Measurements from ENCODE around the gene PLEKHG2. TPM values are rescaled to one million over a fixed set of nuclear protein-coding genes. Genes with fewer than 3 reads are reported as not detected.

PLEKHG2 gene
- total and polyA plus RNA-seq, 9 of the 15 experiments (the other 6 are each of a cell fraction or from before 2014, with no cell fraction given): 0.98 to 45.7 (median 9.8) TPM

DNA sequence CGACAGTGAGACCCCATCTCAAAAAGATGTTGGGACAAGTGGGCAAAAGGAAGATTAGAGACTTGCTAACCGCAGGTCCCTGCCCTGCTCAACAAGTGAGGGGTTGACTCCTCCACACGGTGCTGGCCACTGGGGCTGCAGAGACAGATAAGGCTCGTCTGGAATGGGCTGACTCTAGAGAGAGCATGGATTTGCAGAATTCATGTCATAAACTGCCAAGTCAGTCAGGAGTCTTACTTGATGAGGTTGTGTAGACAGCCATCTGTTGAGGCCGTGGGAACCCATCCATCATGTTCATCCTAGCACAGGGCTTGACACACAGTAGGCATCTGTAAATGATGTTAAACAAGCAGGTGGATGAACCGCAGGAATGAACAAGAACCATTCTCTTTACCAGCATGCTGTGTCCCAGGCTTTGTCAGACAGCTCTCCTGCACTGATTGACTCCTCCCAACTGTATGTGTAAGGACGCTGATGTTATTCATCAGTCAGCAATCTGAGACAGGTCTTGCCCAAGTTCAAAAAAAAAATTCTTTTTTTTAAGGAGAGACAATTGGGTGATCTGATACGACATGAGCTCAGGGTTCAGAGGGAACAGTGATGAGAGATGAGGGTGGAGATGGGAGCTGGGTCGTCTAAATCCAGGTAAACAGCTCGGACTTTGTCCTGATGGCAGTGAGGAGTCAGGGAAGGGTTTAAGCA, 30.4 kb upstream of the PLEKHG2 start (continued):
- TF ChIP-seq ZNF165 (CRISPR knock-in tag; IDR thresholded peaks at IDR 0.05; ENCODE audit: borderline replicate concordance) (no peak), BRCA1 (IDR thresholded peaks at IDR 0.05) (no peak), BRCA1 (CRISPR knock-in tag; IDR thresholded peaks at IDR 0.05) (no peak), MYC (IDR thresholded peaks at IDR 0.05; ENCODE audit: low read depth, low read length) (peak; percentile 49; the same call in 1 of the 2 replicates), MYC (CRISPR knock-in tag; IDR thresholded peaks at IDR 0.05; ENCODE audit: borderline replicate concordance, low read depth) (no peak), NFE2 (IDR thresholded peaks at IDR 0.05; ENCODE audit: low read depth) (peak; percentile 82), POLR2AphosphoS5 (IDR thresholded peaks at IDR 0.05; ENCODE audit: control insufficient read depth, insufficient read depth, low read depth, low read length) (peak; percentile 91), TBP (optimal IDR thresholded peaks at IDR 0.05; ENCODE audit: low read depth, low read length) (no peak), RHOXF2B (CRISPR knock-in tag; conservative IDR thresholded peaks at IDR 0.05) (no peak), EP300 (IDR thresholded peaks at IDR 0.05; ENCODE audit: low read length) (peak; percentile 80), SMAD4 (CRISPR knock-in tag; conservative IDR thresholded peaks at IDR 0.05) (peak; percentile 94), MAZ (CRISPR knock-in tag; conservative IDR thresholded peaks at IDR 0.05 in 1 of 2, IDR thresholded peaks at IDR 0.05 in 1 of 2) (peak; percentile 62 to 66; a peak in 3 of 4 replicates), SETDB1 (IDR thresholded peaks at IDR 0.05; ENCODE audit: low read length) (no peak), OTX1 (CRISPR knock-in tag; IDR thresholded peaks at IDR 0.05) (no peak), ARID1B (IDR thresholded peaks at IDR 0.05) (peak; percentile 95), TRIM24 (IDR thresholded peaks at IDR 0.05) (0 out of 4 replicates have a peak, but pooled peaks have one; percentile 15 to 61)
- TF ChIP-seq, protein P1, sequence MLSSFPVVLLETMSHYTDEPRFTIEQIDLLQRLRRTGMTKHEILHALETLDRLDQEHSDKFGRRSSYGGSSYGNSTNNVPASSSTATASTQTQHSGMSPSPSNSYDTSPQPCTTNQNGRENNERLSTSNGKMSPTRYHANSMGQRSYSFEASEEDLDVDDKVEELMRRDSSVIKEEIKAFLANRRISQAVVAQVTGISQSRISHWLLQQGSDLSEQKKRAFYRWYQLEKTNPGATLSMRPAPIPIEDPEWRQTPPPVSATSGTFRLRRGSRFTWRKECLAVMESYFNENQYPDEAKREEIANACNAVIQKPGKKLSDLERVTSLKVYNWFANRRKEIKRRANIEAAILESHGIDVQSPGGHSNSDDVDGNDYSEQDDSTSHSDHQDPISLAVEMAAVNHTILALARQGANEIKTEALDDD (IDR thresholded peaks at IDR 0.05): peak; percentile 56; the same call in 1 of the 2 replicates
- TF ChIP-seq, protein P2, sequence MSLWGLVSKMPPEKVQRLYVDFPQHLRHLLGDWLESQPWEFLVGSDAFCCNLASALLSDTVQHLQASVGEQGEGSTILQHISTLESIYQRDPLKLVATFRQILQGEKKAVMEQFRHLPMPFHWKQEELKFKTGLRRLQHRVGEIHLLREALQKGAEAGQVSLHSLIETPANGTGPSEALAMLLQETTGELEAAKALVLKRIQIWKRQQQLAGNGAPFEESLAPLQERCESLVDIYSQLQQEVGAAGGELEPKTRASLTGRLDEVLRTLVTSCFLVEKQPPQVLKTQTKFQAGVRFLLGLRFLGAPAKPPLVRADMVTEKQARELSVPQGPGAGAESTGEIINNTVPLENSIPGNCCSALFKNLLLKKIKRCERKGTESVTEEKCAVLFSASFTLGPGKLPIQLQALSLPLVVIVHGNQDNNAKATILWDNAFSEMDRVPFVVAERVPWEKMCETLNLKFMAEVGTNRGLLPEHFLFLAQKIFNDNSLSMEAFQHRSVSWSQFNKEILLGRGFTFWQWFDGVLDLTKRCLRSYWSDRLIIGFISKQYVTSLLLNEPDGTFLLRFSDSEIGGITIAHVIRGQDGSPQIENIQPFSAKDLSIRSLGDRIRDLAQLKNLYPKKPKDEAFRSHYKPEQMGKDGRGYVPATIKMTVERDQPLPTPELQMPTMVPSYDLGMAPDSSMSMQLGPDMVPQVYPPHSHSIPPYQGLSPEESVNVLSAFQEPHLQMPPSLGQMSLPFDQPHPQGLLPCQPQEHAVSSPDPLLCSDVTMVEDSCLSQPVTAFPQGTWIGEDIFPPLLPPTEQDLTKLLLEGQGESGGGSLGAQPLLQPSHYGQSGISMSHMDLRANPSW (CRISPR knock-in tag; IDR thresholded peaks at IDR 0.05): no peak
- TF ChIP-seq, protein P3, sequence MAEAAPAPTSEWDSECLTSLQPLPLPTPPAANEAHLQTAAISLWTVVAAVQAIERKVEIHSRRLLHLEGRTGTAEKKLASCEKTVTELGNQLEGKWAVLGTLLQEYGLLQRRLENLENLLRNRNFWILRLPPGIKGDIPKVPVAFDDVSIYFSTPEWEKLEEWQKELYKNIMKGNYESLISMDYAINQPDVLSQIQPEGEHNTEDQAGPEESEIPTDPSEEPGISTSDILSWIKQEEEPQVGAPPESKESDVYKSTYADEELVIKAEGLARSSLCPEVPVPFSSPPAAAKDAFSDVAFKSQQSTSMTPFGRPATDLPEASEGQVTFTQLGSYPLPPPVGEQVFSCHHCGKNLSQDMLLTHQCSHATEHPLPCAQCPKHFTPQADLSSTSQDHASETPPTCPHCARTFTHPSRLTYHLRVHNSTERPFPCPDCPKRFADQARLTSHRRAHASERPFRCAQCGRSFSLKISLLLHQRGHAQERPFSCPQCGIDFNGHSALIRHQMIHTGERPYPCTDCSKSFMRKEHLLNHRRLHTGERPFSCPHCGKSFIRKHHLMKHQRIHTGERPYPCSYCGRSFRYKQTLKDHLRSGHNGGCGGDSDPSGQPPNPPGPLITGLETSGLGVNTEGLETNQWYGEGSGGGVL (CRISPR knock-in tag; IDR thresholded peaks at IDR 0.05): no peak
- TF ChIP-seq, protein P4, sequence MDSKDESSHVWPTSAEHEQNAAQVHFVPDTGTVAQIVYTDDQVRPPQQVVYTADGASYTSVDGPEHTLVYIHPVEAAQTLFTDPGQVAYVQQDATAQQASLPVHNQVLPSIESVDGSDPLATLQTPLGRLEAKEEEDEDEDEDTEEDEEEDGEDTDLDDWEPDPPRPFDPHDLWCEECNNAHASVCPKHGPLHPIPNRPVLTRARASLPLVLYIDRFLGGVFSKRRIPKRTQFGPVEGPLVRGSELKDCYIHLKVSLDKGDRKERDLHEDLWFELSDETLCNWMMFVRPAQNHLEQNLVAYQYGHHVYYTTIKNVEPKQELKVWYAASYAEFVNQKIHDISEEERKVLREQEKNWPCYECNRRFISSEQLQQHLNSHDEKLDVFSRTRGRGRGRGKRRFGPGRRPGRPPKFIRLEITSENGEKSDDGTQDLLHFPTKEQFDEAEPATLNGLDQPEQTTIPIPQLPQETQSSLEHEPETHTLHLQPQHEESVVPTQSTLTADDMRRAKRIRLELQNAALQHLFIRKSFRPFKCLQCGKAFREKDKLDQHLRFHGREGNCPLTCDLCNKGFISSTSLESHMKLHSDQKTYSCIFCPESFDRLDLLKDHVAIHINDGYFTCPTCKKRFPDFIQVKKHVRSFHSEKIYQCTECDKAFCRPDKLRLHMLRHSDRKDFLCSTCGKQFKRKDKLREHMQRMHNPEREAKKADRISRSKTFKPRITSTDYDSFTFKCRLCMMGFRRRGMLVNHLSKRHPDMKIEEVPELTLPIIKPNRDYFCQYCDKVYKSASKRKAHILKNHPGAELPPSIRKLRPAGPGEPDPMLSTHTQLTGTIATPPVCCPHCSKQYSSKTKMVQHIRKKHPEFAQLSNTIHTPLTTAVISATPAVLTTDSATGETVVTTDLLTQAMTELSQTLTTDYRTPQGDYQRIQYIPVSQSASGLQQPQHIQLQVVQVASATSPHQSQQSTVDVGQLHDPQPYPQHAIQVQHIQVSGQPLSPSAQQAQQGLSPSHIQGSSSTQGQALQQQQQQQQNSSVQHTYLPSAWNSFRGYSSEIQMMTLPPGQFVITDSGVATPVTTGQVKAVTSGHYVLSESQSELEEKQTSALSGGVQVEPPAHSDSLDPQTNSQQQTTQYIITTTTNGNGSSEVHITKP (IDR thresholded peaks at IDR 0.05; ENCODE audit: partially characterized antibody): no peak
